GM03348 (cell line): Measurements from ENCODE around the gene ERBB2.
"Not testable (repeated sequence)": the region's sequence is repeated elsewhere in the genome, so short reads cannot be mapped to it uniquely, and the experiment has no call there.

Source experiments
- DNase-seq: peaks from one replicate; pipeline ENCODE4 v3.0.0; 2012; ENCODE audit warnings: low spot score

ERBB2 gene

DNA sequence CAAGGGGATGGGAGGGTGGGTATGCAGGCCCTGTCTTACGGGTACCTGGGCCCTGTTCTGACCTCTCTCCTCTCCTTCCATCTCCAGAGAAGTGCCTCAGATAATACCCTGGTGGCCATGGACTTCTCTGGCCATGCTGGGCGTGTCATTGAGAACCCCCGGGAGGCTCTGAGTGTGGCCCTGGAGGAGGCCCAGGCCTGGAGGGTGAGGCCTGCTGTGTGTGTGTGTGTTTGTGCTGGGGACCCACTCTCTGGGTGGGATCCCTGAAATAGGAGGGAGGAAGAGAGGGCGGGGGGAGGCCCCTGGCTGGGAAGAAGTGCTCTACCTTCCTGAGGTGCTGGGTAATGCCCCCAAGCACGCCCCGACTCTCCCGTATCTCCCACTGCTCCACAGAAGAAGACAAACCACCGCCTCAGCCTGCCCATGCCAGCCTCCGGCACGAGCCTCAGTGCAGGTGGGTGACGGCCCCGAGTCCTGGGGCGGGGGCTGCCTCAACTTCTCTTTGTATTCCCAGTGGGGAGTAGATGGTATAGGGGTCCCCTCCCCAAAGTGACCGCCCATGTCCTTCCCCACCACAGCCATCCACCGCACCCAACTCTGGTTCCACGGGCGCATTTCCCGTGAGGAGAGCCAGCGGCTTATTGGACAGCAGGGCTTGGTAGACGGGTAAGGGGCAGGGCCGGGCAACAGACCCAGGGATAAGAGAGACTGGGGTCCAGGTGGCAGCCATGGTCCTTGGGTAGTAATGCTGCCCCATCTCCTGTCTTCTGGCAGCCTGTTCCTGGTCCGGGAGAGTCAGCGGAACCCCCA, 45.7 kb downstream of the ERBB2 start:
- DNase-seq, result no peak

DNA sequence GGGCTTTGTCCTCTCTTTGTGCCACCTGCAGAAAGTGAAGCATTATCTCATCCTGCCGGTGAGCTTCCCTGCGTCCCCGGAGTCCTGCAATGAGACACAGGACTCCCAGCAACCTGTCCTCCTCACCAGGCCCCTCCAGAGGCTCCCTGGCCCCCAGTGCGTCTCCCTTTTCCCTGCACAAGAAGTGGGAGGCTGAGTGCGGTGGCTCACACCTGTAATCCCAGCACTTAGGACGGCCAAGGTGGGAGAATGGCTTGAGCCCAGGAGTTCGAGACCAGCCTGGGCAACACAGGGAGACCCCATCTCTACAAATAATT, 46.2 kb downstream of the ERBB2 start:
- DNase-seq, result no peak

GRCh38 chr17:39747745-39748144, 47.9 kb downstream of the ERBB2 start:
- no peak for DNase-seq

DNA sequence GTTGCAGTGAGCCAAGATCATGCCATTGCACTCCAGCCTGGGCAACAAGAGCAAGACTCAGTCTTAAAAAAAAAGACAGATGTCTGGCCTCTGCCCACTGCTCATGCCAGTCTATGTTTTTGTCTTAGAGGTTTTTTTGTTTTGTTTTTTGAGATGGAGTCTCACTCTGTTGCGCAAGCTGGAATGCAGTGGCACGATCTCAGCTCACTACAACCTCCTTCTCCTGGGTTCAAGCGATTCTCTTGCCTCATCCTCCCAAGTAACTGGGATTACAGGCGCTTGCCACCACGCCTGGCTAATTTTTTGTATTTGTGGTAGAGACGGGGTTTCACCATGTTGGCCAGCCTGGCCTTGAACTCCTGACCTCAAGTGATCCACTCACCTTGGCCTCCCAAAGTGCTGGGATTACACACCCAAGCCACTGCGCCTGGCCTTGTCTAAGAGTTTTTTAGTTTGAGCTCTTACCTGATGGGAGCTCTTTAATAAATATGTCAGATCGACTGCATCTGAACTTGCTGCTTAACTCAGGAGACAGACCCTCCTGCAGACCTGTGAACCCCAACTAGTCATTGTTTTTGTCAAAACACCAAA, 48.7 kb downstream of the ERBB2 start:
- DNase-seq, result not testable (repeated sequence)

GRCh38 chr17:39750131-39751015, 50.5 kb downstream of the ERBB2 start:
- no peak for DNase-seq

- DNase-seq, result no peak
These were observed 51.2 kb downstream of the ERBB2 start for GRCh38 chr17:39751016-39751543.

DNA sequence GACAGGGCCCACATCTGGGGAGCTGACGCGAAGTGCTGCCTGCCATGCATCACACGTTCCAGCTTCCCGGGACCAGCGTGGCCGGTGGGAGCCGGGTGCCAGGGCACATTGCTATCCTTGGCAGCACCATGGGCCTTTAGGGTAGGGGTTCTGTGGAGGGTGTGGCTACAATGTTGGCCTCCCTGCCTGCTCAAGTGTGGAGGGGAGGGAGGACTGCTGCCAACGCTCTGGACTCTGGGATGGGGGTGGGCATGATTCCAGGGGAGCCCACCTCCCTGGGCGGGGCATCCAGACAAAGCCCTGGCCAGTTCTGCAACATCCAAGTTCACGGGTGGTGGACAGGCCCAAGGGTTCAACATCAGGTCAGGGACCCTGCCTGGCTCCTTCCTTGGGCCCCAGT, 51.8 kb downstream of the ERBB2 start:
- no peak for DNase-seq

- DNase-seq, result no peak
These were observed 52.5 kb downstream of the ERBB2 start for GRCh38 chr17:39752241-39752881.

DNA sequence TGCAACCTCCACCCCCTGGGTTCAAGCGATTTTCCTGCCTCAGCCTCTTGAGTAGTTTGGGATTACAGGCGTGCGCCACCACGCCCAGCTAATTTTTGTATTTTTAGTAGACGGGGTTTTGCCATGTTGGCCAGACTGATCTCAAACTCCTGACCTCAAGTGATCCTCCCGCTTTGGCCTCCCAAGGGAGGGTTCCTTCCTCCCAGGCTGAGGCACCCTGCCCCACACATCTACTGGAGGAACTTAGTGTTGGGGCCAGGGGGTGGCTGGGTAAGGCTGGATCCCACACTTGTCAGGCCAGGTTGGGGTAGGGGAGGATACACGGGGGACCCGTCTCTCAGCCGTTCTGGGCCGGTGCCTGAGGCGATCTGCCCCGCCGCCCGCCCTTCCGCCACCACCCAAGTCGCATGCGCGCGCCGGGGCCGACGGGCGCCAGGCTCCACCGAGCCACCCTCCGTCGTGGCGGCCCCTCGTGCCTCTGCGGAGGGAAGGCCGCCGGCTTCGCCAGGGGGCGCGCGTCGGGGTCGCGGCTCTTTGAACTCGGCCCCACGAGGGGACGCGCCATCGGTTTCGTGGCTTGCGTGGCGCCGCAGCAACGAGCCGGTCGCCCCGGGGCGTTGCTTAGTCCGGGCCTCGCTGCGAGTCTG, 53.8 kb downstream of the ERBB2 start:
- DNase-seq, result peak; percentile 76

DNA sequence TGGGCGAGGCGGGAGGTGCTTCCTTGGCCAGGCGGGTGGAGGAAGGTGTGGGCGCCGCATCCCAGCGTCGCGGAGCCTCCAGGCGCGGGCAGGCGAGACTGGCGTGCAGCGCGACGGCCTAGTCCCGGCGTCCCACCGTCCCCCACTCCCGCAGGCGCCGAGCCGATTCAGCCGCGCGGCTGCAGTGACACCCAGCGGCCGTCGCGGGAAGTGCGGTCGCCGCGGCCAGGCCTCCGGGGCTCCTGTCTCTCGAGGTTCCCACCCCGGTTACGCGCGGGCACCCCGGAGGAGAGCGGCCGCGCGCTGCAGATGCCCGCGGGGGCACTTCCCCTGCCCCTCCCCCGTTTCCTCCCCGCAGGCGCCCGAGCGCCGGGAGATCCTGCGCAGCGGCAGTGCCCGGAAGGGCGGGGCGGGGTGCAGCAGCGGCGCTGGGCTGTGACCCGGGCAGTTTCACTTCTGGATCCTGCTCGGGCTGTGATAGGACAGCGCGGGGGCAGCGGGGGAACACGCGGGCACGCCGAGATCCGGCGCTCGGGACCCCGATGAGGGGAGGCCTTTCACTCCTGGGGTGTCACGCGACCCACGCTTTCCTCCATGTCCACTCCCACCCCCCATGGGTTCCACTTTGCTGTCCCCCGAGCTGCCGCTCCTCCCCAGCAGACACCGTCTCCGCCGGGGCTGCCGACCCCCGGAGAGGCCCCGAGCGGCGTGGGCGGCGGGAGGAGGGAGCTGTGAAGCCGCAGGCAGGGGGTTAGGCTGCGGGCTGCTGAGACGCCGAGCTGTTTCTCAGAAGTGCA, 54.5 kb downstream of the ERBB2 start:
- DNase-seq, result peak; percentile 98

- DNase-seq, result no peak
These were observed 55.2 kb downstream of the ERBB2 start for GRCh38 chr17:39754958-39755553.

GRCh38 chr17:39755554-39756379, 55.9 kb downstream of the ERBB2 start:
- no peak for DNase-seq

DNA sequence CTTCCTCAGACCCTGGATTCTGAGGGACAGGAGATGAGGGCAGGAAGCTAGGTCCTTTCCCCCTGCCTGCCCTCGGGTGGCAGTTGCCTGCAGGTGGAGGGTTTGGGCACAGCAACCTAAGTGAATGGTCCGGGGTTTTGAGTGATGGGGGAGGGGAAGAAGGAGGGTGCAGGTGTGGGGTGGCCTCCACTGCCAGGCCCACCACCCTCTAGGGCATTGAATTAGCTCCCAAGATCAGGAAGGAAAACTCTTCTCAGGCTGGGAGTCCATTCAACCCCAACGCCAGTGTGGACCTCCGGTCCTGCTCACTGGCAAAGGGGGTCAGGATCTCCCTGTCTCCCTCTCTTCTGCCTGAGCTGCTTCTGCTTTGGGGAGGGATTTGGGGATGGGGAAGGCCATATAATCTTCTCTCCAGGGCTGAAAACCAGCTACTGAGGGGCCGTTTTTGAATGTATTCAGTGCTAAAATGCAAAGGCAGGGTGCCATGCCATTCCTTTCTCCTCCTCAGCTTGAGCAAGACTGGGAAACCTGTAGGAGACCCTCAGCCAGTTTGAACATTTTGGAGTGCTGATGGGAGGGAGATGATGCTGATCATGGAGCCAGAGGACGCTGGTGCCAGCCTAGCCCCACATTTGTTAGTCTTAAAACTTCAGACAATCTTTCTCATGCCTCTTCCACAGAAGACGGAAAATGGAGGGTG, 56.7 kb downstream of the ERBB2 start:
- no peak for DNase-seq

GRCh38 chr17:39757176-39757662, 57.4 kb downstream of the ERBB2 start:
- DNase-seq, result no peak

DNA sequence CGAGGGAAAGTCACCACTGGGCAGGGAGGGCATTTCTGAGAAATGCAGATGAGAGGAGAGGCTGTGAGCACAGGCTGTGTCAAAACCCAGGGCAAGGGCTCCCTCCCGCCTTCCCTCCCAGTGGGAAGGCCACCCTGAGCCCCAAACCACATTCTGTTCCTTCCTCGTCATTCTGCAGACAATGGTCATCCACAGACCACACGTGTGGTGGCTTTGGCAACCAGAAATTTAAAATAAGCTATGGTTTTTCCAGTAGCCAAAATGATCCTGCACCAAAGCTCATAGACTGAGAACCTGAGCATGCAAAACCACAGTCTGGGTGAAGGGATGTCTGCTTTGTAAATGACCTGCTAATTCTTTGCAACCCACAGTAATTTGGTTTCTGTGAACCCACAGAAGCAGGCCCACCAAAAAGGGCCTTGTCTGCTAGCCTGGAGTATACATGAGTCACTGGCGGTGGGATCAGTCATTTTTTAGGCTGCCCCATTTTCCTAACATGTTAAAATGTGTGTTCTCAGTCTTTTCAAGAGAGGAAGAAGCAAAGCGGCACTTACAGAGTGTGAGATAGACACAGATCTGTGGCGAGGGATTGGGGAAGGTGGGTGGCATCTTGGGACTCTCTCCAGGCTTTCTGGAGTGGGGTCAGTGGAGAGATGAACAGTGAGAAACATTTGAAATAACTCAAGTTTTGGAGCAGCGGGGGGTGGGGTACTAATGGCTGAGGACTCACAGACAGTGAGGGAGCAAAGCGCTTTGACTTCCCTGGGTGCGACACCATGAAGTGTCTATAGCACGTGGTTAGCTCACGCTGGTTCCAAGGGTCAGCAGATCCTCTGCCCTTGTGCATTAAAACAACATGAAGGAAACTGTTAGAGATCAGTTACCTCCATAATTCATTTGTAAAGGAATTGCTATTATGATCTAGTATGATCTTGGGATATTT, 58.3 kb downstream of the ERBB2 start:
- no peak for DNase-seq

GRCh38 chr17:39759204-39759603, 59.3 kb downstream of the ERBB2 start:
- DNase-seq, result no peak

DNA sequence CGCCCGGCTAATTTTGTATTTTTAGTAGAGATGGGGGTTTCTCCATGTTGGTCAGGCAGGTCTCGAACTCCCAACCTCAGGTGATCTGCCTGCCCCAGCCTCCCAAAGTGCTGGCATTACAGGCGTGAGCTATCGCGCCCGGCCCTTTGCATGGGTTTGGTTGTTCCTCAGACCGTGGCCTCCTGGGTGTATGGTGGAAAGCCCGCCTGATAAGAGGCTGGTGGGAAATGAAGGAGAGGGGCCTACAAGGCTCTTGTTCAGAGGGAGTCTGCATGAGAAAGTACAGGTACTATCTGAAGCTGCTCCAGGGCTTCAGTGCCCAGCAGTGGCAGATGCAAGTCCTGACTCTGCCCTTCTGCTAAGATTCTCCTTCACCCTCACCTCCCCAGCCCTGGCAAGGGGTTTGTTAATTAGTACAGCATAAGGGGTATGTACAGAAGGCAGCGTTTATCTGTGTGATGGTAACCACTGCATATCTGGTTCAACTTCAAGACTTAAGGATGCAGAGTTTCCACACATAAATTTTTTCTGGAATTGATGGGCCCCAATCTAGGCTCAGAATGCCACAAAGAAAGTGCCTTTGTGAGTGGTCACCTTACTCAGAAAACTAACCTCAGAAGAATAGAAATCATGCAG, 62.1 kb downstream of the ERBB2 start:
- no peak for DNase-seq
